ENCODE data around the gene EEPD1. TPM values are rescaled to one million over a fixed set of nuclear protein-coding genes. Genes with fewer than 3 reads are reported as not detected.

EEPD1 gene
- total RNA-seq, 1 experiment from 2014 or later, result 48.0 TPM

DNA sequence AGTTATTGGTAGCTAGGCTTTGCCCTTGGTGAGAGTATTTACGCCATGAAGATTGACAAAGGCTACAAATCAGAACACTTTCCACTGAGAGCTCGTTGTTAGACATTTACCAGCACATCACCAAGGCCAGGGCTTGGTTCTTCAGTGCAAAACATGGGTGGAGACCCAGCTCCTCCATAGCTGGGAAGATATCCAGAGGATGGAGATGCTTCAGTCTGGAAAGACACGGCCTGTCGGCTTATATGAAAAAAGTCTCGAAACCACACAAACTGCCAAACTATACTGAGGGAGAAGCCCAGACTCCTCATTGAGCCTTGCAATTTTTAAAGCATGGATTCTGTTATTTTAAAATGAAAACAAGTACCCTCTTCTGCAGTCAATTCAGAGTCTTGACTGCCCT, 153.2 kb downstream of the EEPD1 start:
- CTCF ChIA-PET, result no interaction called here
- H3K27me3 ChIP-seq (ENCODE audit: control insufficient read depth, insufficient read depth, low read length), result no peaks in the 10 kb centered on the region
- no TSS peak for BruUV-seq (replicated peaks)
- no peaks in the 10 kb centered on the region for H3K36me3 ChIP-seq (ENCODE audit: control insufficient read depth, insufficient read depth, low read length)
- TF ChIP-seq SIN3A (IDR thresholded peaks at IDR 0.05; ENCODE audit: borderline replicate concordance, insufficient read depth, low read depth, low read length) (no peak), POLR2AphosphoS5 (IDR thresholded peaks at IDR 0.05; ENCODE audit: low read depth, low read length) (no peak; the same call in 1 of the 2 replicates), REST (IDR thresholded peaks at IDR 0.05; ENCODE audit: insufficient read depth in 1 of 2, low read depth in 2 of 2, low read length in 1 of 2) (no peak), TCF7L2 (IDR thresholded peaks at IDR 0.05; ENCODE audit: low read depth, low read length) (no peak)
- TF ChIP-seq, protein P1, sequence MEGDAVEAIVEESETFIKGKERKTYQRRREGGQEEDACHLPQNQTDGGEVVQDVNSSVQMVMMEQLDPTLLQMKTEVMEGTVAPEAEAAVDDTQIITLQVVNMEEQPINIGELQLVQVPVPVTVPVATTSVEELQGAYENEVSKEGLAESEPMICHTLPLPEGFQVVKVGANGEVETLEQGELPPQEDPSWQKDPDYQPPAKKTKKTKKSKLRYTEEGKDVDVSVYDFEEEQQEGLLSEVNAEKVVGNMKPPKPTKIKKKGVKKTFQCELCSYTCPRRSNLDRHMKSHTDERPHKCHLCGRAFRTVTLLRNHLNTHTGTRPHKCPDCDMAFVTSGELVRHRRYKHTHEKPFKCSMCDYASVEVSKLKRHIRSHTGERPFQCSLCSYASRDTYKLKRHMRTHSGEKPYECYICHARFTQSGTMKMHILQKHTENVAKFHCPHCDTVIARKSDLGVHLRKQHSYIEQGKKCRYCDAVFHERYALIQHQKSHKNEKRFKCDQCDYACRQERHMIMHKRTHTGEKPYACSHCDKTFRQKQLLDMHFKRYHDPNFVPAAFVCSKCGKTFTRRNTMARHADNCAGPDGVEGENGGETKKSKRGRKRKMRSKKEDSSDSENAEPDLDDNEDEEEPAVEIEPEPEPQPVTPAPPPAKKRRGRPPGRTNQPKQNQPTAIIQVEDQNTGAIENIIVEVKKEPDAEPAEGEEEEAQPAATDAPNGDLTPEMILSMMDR (IDR thresholded peaks at IDR 0.05), result no peak
- no peak for DNase-seq (ENCODE audit: low read depth, low spot score)
- H3K4me3 ChIP-seq (ENCODE audit: low read depth in 2 of 2, low read length in 2 of 2), result no peak overlapping the region
- peaks cover 20% of the 10 kb centered on the region for H3K4me1 ChIP-seq (ENCODE audit: control insufficient read depth, insufficient read depth, low read length)
- no peak for ATAC-seq
- POLR2A ChIA-PET, result no interaction called here
- H3K9me3 ChIP-seq (ENCODE audit: control insufficient read depth, insufficient read depth, low read depth, low read length), result no peaks in the 10 kb centered on the region
- intact Hi-C loops (cut with micrococcal nuclease; ENCODE audit: unreplicated experiment), result no loop called here
- in situ Hi-C loops (cut with HindIII; ENCODE audit: low pct_unique_long_range_greater_than_20kb, low sequenced_read_pairs), result loop anchor here (25.0 kb wide), 1 partner anchor 319 kb away; no protein-coding TSS in a partner anchor
- H3K27ac ChIP-seq (ENCODE audit: low read length), result no peak overlapping the region

- no peaks in the 10 kb centered on the region for H3K36me3 ChIP-seq (ENCODE audit: control insufficient read depth, insufficient read depth, low read length)
- H3K27ac ChIP-seq (ENCODE audit: low read length), result no peak overlapping the region
- peaks cover 20% of the 10 kb centered on the region for H3K4me1 ChIP-seq (ENCODE audit: control insufficient read depth, insufficient read depth, low read length)
- no peak overlapping the region for H3K4me3 ChIP-seq (ENCODE audit: low read depth in 2 of 2, low read length in 2 of 2)
- no peaks in the 10 kb centered on the region for H3K27me3 ChIP-seq (ENCODE audit: control insufficient read depth, insufficient read depth, low read length)
- in situ Hi-C loops (cut with HindIII; ENCODE audit: low pct_unique_long_range_greater_than_20kb, low sequenced_read_pairs) (loop anchor here (25.0 kb wide), 1 partner anchor 319 kb away; no protein-coding TSS in a partner anchor), intact Hi-C loops (cut with micrococcal nuclease; ENCODE audit: unreplicated experiment) (no loop called here)
- TF ChIP-seq TCF7L2 (IDR thresholded peaks at IDR 0.05; ENCODE audit: low read depth, low read length) (no peak), REST (IDR thresholded peaks at IDR 0.05; ENCODE audit: insufficient read depth in 1 of 2, low read depth in 2 of 2, low read length in 1 of 2) (no peak), POLR2AphosphoS5 (IDR thresholded peaks at IDR 0.05; ENCODE audit: low read depth, low read length) (no peak; the same call in 1 of the 2 replicates), SIN3A (IDR thresholded peaks at IDR 0.05; ENCODE audit: borderline replicate concordance, insufficient read depth, low read depth, low read length) (no peak)
- TF ChIP-seq, protein P1 (IDR thresholded peaks at IDR 0.05), result no peak
- no peaks in the 10 kb centered on the region for H3K9me3 ChIP-seq (ENCODE audit: control insufficient read depth, insufficient read depth, low read depth, low read length)
- DNase-seq (ENCODE audit: low read depth, low spot score) (no peak), ATAC-seq (no peak)
- no TSS peak for BruUV-seq (replicated peaks)
- ChIA-PET CTCF (no interaction called here), POLR2A (no interaction called here)
Measured at GRCh38 chr7:36306722-36307121, 153.7 kb downstream of the EEPD1 start.

Measured in Panc1 (cell line).